NCI-H345 treated with DMSO at 0.1 percent for 48 hours (cell line): Measurements from ENCODE around the gene CFTR.
"Not testable (repeated sequence)": the region's sequence is repeated elsewhere in the genome, so short reads cannot be mapped to it uniquely, and the experiment has no call there.

Experiments
- DNase-seq: peaks from one replicate; lab custom pipeline; 2025; ENCODE audit not compliant: unreplicated experiment; lab: John Stamatoyannopoulos, UW

Gene CFTR

DNA sequence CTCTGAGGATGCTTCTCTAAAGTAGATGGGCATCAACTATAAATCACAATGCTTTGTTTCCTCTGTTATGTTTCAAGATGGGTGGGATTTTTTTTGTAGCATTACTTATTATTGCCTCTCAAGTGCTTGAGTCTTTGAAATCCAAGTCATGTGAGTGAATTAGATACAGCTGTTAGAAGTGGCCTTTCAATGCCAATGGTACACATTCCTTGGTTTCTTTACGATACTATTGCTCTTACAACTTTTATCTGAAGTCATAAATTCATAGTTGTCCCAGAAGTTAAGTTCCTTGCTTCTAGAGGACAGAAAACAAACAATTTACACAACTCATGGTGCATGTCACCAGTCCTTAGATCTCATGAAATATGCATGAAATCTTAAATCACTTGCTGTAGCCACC, 15.5 kb downstream of the CFTR start:
- DNase-seq = no peak

DNA sequence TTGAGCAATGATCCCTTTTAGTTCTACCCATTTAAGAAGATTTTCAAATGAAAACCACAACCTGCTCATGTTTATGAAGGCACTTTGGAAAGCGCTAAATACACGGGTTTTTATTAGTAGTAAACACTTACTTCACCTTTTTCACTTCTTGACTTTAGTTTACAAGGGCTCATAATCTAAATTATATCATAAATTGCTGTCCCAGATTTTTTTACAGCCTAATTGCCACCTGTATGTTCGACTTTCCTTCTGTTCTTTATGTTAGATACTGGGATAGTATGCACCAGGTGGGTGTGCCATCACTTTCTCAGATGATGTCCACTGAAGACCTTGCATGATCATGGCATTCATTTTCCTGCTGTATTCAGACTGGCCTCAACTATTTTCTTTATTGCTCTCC, 22.5 kb downstream of the CFTR start:
- no peak for DNase-seq

GRCh38 chr7:117505238-117505637, 25.4 kb downstream of the CFTR start:
- DNase-seq = no peak

DNA sequence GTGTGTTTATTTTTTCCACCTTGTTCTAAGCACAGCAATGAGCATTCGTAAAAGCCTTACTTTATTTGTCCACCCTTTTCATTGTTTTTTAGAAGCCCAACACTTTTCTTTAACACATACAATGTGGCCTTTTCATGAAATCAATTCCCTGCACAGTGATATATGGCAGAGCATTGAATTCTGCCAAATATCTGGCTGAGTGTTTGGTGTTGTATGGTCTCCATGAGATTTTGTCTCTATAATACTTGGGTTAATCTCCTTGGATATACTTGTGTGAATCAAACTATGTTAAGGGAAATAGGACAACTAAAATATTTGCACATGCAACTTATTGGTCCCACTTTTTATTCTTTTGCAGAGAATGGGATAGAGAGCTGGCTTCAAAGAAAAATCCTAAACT, 28.9 kb downstream of the CFTR start:
- no peak for DNase-seq

GRCh38 chr7:117517194-117517593, 37.4 kb downstream of the CFTR start:
- DNase-seq = not testable (repeated sequence)

DNA sequence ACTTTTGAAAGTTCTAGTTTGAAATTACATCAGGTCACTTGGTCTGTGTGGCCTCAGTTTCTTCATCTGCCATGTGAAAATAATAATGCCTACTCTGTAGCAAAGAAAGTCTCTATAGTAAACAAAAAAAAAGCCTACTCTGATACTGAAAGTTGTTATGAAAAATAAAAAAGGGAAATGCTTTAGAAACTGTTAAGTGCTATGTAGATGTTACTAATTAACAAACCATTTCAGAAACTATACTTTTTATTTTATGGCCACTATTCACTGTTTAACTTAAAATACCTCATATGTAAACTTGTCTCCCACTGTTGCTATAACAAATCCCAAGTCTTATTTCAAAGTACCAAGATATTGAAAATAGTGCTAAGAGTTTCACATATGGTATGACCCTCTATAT, 50.6 kb downstream of the CFTR start:
- DNase-seq = no peak

- no peak for DNase-seq
These were observed 51.9 kb downstream of the CFTR start for GRCh38 chr7:117531595-117532244.

- no peak for DNase-seq
These were observed 58.2 kb downstream of the CFTR start for GRCh38 chr7:117538053-117538452.

DNA sequence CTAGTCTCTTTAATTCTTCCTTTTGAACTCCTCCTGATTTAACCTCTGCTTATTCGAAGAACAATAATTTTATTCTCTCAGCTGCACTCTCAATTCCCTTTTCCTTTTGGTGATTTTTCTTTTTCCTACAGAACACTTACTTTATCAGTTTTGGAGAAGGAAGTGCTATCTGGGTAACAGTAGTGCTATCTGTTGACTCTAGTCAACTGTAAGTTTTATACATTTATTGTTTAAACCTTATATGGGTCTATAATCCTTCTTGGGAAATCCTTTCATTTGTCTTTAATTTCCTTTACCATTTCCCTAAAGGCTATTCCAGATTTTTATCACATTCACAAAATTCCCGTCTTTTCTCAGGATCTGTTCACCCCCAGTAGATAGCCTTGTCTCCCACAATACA, 64.2 kb downstream of the CFTR start:
- no peak for DNase-seq

DNA sequence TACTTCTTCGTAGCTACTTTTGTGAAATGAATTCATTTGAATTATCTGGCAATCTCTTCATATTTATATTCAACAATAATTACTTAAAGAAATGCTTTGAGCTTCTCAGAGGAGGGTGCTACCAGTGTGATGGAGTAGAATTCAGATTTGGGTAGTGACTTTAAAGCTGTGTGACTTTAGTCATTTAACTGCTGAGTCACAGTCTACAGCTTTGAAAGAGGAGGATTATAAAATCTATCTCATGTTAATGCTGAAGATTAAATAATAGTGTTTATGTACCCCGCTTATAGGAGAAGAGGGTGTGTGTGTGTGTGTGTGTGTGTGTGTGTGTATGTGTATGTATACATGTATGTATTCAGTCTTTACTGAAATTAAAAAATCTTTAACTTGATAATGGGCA, 68.2 kb downstream of the CFTR start:
- DNase-seq = no peak

DNA sequence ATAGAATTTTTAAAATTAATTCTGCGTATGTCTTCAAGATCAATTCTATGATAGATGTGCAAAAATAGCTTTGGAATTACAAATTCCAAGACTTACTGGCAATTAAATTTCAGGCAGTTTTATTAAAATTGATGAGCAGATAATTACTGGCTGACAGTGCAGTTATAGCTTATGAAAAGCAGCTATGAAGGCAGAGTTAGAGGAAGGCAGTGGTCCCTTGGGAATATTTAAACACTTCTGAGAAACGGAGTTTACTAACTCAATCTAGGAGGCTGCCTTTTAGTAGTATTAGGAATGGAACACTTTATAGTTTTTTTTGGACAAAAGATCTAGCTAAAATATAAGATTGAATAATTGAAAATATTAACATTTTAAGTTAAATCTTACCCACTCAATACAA, 70.8 kb downstream of the CFTR start:
- DNase-seq = no peak

DNA sequence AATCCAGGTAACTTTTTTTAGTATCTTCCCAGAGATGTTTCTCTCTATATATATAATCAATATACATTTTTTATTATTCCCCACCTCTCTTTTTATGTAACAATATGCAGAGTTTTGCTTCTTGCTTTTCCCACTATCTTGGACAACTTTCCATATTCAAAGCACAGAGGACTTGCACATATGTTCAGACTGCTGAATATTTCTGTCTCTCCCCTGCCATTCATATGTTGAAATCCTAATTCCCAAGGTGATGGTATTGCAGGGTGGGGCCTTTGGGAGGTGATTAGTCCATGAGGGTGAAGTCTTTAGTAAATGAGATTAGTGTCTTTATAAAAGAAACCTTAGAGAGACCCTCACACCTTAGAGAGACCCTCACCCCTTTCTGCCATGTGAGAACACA, 72.8 kb downstream of the CFTR start:
- no peak for DNase-seq

DNA sequence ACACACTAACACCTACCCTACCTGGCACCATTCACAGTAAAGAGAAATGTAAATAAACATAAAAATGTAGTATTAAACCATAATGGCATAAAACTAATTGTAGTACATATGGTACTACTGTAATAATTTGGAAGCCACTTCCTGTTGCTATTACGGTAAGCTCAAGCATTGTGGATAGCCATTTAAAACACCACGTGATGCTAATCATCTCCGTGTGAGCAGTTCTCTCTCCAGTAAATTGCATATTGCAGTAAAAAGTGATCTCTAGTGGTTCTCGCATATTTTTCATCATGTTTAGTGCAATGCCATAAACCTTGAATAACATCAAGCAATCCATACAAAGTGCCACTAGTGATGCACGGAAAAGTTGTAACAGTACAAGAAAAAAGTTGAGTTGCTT, 75.4 kb downstream of the CFTR start:
- no peak for DNase-seq

- DNase-seq = no peak
These were observed 79.6 kb downstream of the CFTR start for GRCh38 chr7:117559391-117559790.

- no peak for DNase-seq
These were observed 80.2 kb downstream of the CFTR start for GRCh38 chr7:117560030-117560429.

DNA sequence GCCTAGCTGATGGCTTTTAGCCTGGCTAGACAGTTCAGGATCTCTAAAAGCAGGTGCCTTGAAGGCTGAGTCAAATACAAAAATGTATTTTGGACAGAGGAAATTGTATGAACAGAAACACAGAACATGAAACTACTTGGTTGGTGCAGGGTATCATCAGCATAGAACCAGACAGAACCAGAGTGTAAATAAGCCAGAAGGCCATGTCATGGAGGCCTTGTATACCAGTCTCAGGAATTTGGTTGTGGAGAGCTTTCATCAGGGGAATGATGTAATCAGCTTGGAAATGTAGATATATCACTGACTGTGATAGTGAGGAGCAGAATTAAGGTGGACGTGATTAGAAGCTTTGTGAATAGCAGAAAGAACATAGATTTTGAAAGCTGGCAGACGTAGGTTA, 82.9 kb downstream of the CFTR start:
- no peak for DNase-seq

DNA sequence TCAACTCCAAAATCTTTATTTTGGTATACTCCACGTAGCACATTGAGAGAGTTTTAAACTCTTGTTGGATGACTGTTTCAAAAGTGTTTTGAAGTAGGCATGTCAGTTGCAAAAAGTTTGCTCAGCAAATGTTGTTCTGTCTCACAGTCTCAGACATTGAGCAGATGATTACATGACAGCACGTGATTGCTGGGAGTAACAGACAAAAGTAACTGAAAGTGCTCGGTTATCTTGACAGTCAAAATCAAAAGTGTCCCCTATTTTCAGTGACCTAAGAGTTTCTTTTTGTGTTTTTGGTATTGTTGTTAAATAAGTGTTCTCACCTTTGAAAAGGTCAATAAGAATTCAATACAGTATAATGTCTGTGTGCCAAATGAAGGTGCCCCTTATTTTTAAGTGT, 84.3 kb downstream of the CFTR start:
- no peak for DNase-seq

DNA sequence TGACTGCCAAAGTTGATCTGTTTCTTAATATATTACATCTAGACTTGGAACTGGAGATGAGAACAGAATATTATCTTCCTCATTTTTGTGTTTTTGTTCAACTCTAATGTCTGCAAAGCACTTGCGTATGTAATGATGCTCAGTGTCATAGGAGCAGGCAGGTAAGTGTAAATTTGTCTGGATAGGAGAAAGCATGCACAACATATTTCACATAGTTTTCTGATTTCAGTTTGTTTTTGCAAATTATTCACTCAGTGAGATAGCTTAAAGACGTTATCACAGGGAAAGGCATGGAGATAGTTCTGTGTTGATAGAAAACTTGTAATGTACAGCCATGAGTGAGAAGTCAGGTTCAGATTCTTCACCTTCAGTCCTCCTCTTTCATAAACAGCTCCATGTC, 84.8 kb downstream of the CFTR start:
- no peak for DNase-seq

GRCh38 chr7:117565226-117565625, 85.4 kb downstream of the CFTR start:
- no peak for DNase-seq

DNA sequence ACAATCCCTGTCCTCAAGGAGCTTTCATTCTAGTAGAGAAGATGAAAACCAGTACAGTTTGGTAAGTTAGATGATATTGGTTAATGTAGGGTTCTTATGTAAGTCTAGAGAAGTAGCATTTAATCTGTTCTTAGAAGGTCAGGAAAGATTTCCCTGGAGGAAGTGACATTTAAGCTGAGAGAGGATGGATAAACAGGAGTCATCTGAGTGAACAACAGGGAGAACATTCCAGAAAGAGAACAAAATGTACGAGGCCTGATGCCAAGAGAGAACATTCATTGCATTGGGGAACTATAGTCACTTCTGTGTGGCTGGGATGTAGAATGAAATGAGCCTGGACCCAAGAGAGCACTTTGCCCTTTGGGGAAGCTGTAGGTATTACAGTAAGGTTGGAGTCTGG, 88.0 kb downstream of the CFTR start:
- no peak for DNase-seq

DNA sequence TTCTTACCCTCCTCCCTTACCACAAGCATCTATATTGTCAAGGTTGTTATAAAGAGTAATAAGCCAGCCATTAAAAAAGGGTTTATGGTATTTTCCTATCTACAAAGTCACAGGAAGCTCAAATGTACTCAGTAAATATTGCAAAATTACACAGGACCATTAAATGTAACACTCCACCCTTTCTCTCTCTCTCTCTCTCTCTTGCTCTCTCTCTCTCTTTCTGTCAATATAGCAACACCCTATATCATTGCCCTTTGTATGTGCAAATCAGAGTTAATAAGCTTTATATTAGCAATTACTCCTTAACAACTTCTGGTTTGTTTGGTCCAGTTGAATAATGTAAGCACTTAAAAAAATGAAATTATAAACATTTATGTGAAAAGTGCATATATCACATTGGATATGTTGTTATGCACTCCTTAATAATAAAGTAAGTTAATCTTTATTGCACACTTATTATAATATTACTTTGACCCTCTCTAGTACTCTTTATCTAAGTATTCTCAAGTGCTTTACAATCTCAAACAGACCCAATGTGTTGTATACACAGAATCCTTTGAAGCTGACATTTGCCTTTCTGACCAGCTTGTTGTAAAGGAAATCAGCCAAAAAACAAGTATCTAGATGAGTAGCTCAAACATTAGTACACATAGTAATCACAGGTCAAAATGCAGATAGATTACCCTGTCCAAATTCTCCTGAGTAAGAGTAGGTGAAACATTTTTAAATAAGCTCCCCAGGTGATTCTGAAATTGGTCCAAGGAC, 93.2 kb downstream of the CFTR start:
- DNase-seq = no peak

DNA sequence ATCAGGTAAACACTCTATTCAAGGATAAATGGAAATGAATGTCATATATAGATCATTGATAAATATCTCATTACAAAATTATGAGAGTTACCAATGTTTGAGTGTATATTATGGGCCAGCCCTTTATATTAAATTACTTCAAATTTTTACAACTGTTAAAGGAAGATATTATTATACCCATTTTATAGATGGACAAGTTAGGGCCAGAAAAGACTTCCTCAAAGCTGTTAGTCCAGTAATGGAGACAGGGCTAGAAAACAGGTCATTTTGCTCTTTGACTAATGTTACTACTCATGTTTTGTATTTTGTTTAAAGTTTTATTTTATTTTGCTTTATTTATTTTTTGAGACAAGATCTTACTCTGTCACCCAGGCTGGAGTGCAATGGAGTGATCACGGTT, 101.6 kb downstream of the CFTR start:
- no peak for DNase-seq

DNA sequence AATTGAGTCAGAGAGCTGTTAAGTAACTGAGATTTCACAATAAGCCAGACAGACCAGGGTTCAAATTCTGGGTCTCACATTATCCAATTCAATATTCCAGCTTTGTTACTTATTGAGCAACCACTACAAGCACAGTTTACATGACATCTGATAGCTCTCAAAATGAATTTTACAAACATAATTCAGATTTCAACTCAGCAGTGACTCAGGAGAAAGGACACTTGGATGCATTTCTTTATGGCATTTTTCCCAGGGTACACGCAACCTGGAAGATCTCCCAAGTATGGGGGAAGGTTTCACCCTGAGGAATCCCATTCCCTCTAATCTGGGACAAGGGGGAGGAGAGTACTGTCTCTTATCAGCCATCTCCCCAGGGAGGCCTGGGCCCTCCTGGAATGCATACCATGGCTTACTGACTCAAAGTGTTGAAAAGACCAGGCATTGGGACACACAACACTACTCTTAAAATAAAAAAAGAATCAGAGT, 102.4 kb downstream of the CFTR start:
- DNase-seq = no peak
